HG03520 (cell line): Measurements from ENCODE around the gene IL17B.

Experiments
- ATAC-seq: cut with Tn5 transposase; IDR thresholded peaks from one replicate; pipeline ENCODE4 v1.9.1; 2021; ENCODE audit warnings: mild to moderate bottlenecking, moderate library complexity; ENCODE audit not compliant: unreplicated experiment

Gene IL17B

GRCh38 chr5:149326611-149327010, 52.5 kb downstream of the IL17B start:
- ATAC-seq: no peak

- no peak for ATAC-seq
These were observed 53.2 kb downstream of the IL17B start for GRCh38 chr5:149325894-149326293.

- ATAC-seq: no peak
These were observed 53.8 kb downstream of the IL17B start for GRCh38 chr5:149325166-149325735.

GRCh38 chr5:149324641-149325040, 54.5 kb downstream of the IL17B start:
- no peak for ATAC-seq
